Gastroesophageal sphincter (tissue), 4 donors: ENCODE results near the gene VTI1A. TPM values are rescaled to one million over a fixed set of nuclear protein-coding genes. Genes with fewer than 3 reads are reported as not detected.

Experiments
- ATAC-seq: fragments of 150-250 bp; one replicate; pipeline ENCODE4 v1.9.1; 2016; ENCODE audit warnings: mild to moderate bottlenecking, moderate library complexity
- H3K27ac ChIP-seq, 4 donors: fragments of 200-600 bp; sonication (generic) in 3 of 4; 1 replicate in 3 of 4; 2 replicates in 1 of 4; pipeline ENCODE4 v1.5.1; 2016 to 2019
- H3K27me3 ChIP-seq: fragments of 200-600 bp; sonication (generic); one replicate; pipeline ENCODE4 v1.5.1; 2019
- H3K36me3 ChIP-seq, 2 donors: fragments of 200-600 bp; sonication (generic); one replicate each; pipeline ENCODE4 v1.5.1; 2019; ENCODE audit warnings: control low read depth in 1 of 2
- H3K4me1 ChIP-seq, 3 donors: fragments of 200-600 bp; sonication (generic); 1 replicate in 2 of 3; 2 replicates in 1 of 3; pipeline ENCODE4 v1.5.1; 2016 to 2019; ENCODE audit warnings: control low read depth in 2 of 3
- H3K4me3 ChIP-seq, 2 donors: fragments of 200-600 bp; sonication (generic); one replicate each; pipeline ENCODE4 v1.5.1; 2019; ENCODE audit warnings: mild to moderate bottlenecking in 1 of 2, moderate library complexity in 1 of 2
- H3K9me3 ChIP-seq, 3 donors: fragments of 200-600 bp; sonication (generic); one replicate each; pipeline ENCODE4 v1.5.1; 2017 to 2019; ENCODE audit warnings: control low read depth in 2 of 3
- EP300 ChIP-seq: sonication (generic); formaldehyde crosslinking; IDR thresholded peaks from one replicate; pipeline ENCODE4 v1.6.1; 2017; ENCODE audit warnings: antibody characterized with exemption, mild to moderate bottlenecking
- POLR2A ChIP-seq, 2 donors: fragments of 450-650 bp; IDR thresholded peaks; one replicate each; pipeline ENCODE4 v1.6.1; 2017; ENCODE audit warnings: antibody characterized with exemption in 2 of 2, mild to moderate bottlenecking in 2 of 2, moderate library complexity in 1 of 2
- POLR2AphosphoS5 ChIP-seq: sonication (generic); formaldehyde crosslinking; IDR thresholded peaks from one replicate; pipeline ENCODE4 v1.6.1; 2017; ENCODE audit warnings: antibody characterized with exemption
- WGBS, 2 donors: methylation state at CpG; one replicate each; pipeline ENCODE4 v1.1.5; 2018; ENCODE audit warnings: low coverage in 1 of 2; 5-methylcytosine and 5-hydroxymethylcytosine counted together
- total RNA-seq, 4 donors: library from RNA; depleted of rRNA; stranded (reverse); fragments of >200 nt; gene quantifications; one replicate each; pipeline ENCODE4 v1.1.0, GENCODE V29; 2016
- TF ChIP-seq, protein P1 (sequence below), 4 experiments: fragments of 200-600 bp in 2 of 4; fragments of 450-650 bp in 2 of 4; sonication (generic) in 1 of 4; IDR thresholded peaks; one replicate each; pipeline ENCODE4 v1.5.1; 2017 to 2019; ENCODE audit warnings: antibody characterized with exemption in 4 of 4, mild to moderate bottlenecking in 2 of 4, moderate library complexity in 2 of 4

VTI1A gene
- total RNA-seq, 4 donors from 2014 or later, result 19.6 to 81.9 (median 43.1) TPM

DNA sequence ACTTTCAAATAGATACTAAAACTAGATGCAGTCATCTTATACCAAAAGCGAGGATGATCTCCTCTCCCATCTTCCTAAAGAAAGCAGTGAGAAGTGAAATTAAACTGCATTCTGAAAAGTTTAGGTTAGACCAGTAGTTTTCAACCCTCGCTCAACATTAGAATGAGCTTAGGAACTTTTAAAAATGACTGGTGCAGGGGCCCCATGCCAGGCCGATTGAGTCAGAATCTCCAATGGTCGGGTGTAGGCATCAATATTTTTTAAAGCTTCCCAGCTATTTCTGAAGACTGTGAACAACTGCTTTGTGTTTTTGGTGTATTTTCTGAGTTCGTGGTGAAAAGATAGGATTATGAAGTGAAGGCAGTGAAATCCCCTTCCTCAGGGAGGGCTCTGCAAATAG is 146.0 kb downstream of the VTI1A start:
- no peaks in the 10 kb centered on the region for H3K9me3 ChIP-seq
- TF ChIP-seq, protein P1, sequence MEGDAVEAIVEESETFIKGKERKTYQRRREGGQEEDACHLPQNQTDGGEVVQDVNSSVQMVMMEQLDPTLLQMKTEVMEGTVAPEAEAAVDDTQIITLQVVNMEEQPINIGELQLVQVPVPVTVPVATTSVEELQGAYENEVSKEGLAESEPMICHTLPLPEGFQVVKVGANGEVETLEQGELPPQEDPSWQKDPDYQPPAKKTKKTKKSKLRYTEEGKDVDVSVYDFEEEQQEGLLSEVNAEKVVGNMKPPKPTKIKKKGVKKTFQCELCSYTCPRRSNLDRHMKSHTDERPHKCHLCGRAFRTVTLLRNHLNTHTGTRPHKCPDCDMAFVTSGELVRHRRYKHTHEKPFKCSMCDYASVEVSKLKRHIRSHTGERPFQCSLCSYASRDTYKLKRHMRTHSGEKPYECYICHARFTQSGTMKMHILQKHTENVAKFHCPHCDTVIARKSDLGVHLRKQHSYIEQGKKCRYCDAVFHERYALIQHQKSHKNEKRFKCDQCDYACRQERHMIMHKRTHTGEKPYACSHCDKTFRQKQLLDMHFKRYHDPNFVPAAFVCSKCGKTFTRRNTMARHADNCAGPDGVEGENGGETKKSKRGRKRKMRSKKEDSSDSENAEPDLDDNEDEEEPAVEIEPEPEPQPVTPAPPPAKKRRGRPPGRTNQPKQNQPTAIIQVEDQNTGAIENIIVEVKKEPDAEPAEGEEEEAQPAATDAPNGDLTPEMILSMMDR (IDR thresholded peaks at IDR 0.05), result no peak
- TF ChIP-seq EP300, result no peak
- no peak for TF ChIP-seq POLR2AphosphoS5
- no peak for TF ChIP-seq POLR2A (IDR thresholded peaks at IDR 0.05)
- H3K27me3 ChIP-seq, result no peaks in the 10 kb centered on the region
- peaks cover 0 to 5% of the 10 kb centered on the region in 2 donors for H3K36me3 ChIP-seq
- ATAC-seq, result no peak
- 70 to 89% methylated on average over 3 to 5 of the region's 5 CpGs for WGBS, 2 donors
- H3K4me1 ChIP-seq, result no peaks in the 10 kb centered on the region
- H3K27ac ChIP-seq, result no peak overlapping the region
- no peak overlapping the region for H3K4me3 ChIP-seq

DNA sequence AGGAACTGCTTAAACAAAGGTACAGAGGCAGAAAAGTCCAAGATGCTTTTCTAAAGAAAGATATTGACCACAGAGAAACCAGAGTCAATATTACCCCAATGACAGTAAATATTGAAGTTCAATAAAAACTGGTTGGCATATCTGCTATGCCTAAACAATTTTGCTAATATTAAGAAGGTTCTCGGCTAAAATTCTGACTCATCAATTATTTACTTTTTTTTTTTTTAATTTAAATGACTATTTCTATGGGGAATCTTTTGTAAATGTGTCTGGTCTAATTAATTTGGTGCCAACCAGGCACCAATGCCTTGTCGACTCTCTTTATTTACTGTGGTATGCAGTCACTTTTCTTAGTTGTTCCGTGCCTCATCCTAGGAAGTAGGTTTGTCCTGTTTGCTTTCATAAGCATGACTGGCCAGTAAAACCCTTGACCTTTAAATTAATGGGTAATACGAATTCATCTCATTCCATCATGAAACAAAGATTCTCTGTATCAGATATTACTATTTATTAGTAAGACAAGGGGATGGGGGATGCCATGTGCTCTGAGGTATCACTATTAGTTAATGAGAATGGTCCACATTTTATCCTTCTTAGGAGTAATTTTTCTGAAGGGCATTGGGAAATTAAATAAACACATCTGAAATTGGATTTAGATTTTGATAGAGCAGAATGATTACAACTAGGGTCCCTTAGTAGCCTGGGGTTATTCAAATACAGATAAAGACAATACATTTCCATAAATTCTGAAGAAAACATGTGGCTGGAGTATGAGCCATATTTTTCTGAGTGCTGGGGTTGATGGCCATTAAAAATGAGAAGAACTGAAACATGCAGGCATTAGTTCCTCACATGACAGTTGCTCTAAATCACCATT is 154.4 kb downstream of the VTI1A start:
- Histone ChIP-seq H3K36me3 (peaks cover 0 to 3% of the 10 kb centered on the region in 2 donors), H3K4me1 (no peaks in the 10 kb centered on the region), H3K27me3 (no peaks in the 10 kb centered on the region), H3K4me3 (no peak overlapping the region), H3K9me3 (no peaks in the 10 kb centered on the region), H3K27ac (no peak overlapping the region)
- no peak for ATAC-seq
- no peak for TF ChIP-seq EP300
- TF ChIP-seq POLR2AphosphoS5, result no peak
- no peak for TF ChIP-seq POLR2A (IDR thresholded peaks at IDR 0.05)
- TF ChIP-seq, protein P1 (IDR thresholded peaks at IDR 0.05), result no peak
- 87 to 94% methylated on average over 4 of the region's 4 CpGs for WGBS, 2 donors

DNA sequence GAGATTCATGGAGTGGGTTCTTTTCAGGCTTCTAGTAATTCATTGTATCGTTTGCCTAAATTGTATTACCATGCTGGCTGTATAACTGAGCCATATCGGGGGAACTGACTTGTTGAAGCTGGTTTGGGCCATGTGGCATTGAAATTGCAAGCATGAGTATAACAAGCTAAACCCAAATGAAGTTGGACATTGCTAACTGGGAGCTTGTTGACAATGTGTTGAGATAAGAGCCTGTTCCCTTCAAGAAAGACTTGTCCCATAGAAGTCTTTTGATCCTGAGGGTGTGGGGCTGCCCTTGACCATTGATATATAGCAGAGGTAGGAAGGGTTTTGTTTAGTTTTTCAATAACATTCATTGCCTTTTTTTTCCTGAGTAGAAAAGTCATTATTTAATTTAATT is 156.0 kb downstream of the VTI1A start:
- ATAC-seq, result no peak
- H3K4me1 ChIP-seq, result no peaks in the 10 kb centered on the region
- no peak overlapping the region for H3K27ac ChIP-seq
- no peaks in the 10 kb centered on the region for H3K27me3 ChIP-seq
- H3K36me3 ChIP-seq, result peaks cover 0 to 3% of the 10 kb centered on the region in 2 donors
- no peak overlapping the region for H3K4me3 ChIP-seq
- 92 to 94% methylated on average over 2 of the region's 2 CpGs for WGBS, 2 donors
- H3K9me3 ChIP-seq, result no peaks in the 10 kb centered on the region
- TF ChIP-seq, protein P1 (IDR thresholded peaks at IDR 0.05), result no peak
- no peak for TF ChIP-seq EP300
- no peak for TF ChIP-seq POLR2A (IDR thresholded peaks at IDR 0.05)
- no peak for TF ChIP-seq POLR2AphosphoS5

DNA sequence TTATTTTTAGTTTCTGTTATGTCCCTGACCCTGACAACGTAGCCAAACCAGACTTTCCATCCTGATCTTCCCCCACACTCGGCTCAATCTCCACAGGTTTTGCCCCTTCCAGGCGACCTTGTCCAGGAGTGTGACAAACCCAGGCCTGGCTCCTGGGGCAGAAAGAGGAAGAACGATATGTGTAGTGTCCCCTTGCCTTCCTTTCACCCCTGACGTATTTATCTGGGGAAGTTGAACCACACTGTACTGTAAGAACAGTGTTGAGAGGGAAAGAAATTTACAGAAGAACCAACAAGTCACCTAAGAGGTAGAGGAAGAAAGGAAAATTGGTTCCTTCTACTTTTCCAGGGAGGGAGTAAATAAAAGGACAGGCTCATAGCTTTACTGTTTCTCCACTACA is 158.0 kb downstream of the VTI1A start:
- H3K36me3 ChIP-seq, result peaks cover 0 to 3% of the 10 kb centered on the region in 2 donors
- H3K4me1 ChIP-seq, result no peaks in the 10 kb centered on the region
- TF ChIP-seq EP300, result no peak
- no peak for TF ChIP-seq POLR2A (IDR thresholded peaks at IDR 0.05)
- no peak for TF ChIP-seq POLR2AphosphoS5
- TF ChIP-seq, protein P1 (IDR thresholded peaks at IDR 0.05), result no peak
- H3K4me3 ChIP-seq, result no peak overlapping the region
- H3K27me3 ChIP-seq, result no peaks in the 10 kb centered on the region
- H3K9me3 ChIP-seq, result no peaks in the 10 kb centered on the region
- ATAC-seq, result no peak
- H3K27ac ChIP-seq, result no peak overlapping the region
- 50 to 64% methylated on average over 3 to 4 of the region's 5 CpGs for WGBS, 2 donors

DNA sequence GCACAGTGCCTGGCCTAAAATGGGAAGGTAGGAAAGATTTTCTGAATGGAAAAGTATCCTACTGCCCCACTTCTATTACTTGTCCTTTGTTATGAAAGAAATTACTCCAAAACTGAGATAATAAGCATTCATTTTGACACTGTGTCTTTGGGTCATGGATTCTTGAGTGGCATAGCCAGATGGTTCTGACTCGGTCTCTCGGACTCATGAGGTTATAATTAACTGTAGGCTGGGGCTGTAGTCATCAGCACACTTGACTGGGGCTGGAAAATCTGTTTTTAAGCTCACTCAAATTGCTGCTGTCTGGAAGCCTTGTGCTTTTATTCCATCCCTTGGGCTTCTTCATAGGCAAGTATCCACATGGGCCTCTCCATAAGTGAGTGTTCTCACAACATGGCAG is 160.5 kb downstream of the VTI1A start:
- no peak overlapping the region for H3K27ac ChIP-seq
- TF ChIP-seq, protein P1 (IDR thresholded peaks at IDR 0.05), result no peak
- TF ChIP-seq POLR2AphosphoS5 (no peak), POLR2A (IDR thresholded peaks at IDR 0.05) (no peak), EP300 (no peak)
- H3K4me3 ChIP-seq, result no peak overlapping the region
- H3K27me3 ChIP-seq, result no peaks in the 10 kb centered on the region
- H3K36me3 ChIP-seq, result peaks cover 0 to 3% of the 10 kb centered on the region in 2 donors
- no peak for ATAC-seq
- H3K9me3 ChIP-seq, result no peaks in the 10 kb centered on the region
- 100% methylated on average over 2 of the region's 2 CpGs for WGBS, 2 donors
- no peaks in the 10 kb centered on the region for H3K4me1 ChIP-seq
